Effector memory CD8-positive, alpha-beta T cell (primary cell): ENCODE data around the gene MDFIC.
A peak's percentile ranks its signal among the peaks of the same experiment; 100 is the strongest.

Experiments used
- ATAC-seq: fragments of 150-1000 bp; cut with Tn5 transposase; replicated peaks from 2 replicates; pipeline ENCODE4 v1.10.0; 2021; ENCODE audit warnings: mild to moderate bottlenecking, moderate library complexity
- DNase-seq, 3 experiments: peaks; one replicate each; pipeline ENCODE4 v3.0.0; 2021
- H3K27ac Mint-ChIP-seq, 2 donors: one replicate each; pipeline ENCODE4 v1.8.0; 2022; ENCODE audit warnings: mild to moderate bottlenecking in 2 of 2, mixed read lengths in 2 of 2, moderate library complexity in 2 of 2
- H3K27me3 Mint-ChIP-seq, 2 donors: one replicate each; pipeline ENCODE4 v1.8.0; 2022; ENCODE audit warnings: mixed read lengths in 2 of 2
- H3K36me3 Mint-ChIP-seq: one replicate; pipeline ENCODE4 v1.8.0; 2022; ENCODE audit warnings: mild to moderate bottlenecking, moderate library complexity, mixed read lengths; ENCODE audit not compliant: insufficient read depth
- H3K4me1 Mint-ChIP-seq, 2 donors: one replicate each; pipeline ENCODE4 v1.8.0; 2022; ENCODE audit warnings: low read depth in 2 of 2, mixed read lengths in 2 of 2
- H3K4me3 Mint-ChIP-seq, 2 donors: one replicate each; pipeline ENCODE4 v1.8.0; 2022; ENCODE audit warnings: mild to moderate bottlenecking in 2 of 2, mixed read lengths in 2 of 2, moderate library complexity in 2 of 2
- H3K9me3 Mint-ChIP-seq, 2 donors: one replicate each; pipeline ENCODE4 v1.8.0; 2022; ENCODE audit warnings: mixed read lengths in 2 of 2

Gene MDFIC

DNA sequence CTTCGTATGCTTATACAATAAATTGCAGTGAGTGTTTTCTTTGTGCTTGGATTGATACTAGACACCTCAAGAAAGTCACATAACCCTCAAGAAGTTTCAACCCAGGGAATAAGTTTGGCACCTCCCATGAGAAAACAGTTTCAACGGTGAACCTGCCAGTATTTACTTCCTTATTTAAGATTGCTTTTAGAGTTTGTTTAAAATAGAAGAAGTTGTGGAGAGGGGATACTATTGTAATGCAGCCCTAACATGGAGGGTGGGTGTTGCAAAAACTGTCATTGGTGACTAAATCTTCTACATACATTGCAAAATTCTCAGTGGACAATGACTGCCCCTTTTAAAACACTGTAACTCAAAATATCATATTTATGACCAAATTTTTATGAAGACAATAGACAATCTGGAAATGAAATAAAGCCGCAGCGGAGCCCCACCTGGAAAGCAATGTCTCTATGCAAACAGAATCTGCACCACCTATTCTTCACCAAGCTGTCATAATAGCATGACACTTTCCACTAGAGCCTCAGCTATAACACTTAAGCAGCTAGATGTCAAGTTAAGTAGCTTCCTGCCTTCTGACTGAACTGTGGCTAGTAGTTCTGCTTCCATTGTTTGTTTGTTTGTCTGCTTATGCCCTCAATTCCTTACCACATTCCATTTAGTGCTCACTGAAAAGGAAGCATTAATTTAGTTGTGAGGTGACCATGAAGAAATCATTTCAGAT lies 98.2 kb downstream of the MDFIC start:
- peak; percentile 48 for ATAC-seq
- H3K9me3 Mint-ChIP-seq = no peaks in the 10 kb centered on the region

DNA sequence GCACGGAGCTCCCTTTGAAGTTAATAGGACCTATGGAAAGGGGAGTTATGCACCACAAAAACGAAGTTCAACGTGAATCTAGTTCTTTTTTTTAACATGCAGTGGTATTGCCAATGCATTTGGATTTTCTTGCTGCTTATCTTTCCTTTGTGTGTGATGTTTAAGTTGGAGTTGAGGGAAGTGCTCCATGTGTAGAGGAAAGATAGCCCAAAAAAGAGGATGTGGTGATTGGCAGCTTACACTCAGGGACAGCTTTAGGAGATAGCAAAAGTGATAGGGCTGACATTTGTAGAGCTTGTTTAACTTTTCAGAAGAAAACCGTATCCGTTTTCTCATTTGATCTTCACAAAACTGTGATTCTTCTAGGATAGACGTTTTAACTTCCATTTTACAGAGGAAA lies 101.3 kb downstream of the MDFIC start:
- no peaks in the 10 kb centered on the region for H3K27me3 Mint-ChIP-seq
- H3K4me3 Mint-ChIP-seq = peak overlapping the region in 1 of 2 donors; percentile 2
- H3K27ac Mint-ChIP-seq = no peak overlapping the region
- no peak for ATAC-seq
- no peak for DNase-seq
- H3K36me3 Mint-ChIP-seq = no peaks in the 10 kb centered on the region
- H3K9me3 Mint-ChIP-seq = no peaks in the 10 kb centered on the region
- peaks cover 17 to 24% of the 10 kb centered on the region in 2 donors for H3K4me1 Mint-ChIP-seq

More for the DNA sequence above, 98.2 kb downstream of the MDFIC start:
- Mint-ChIP-seq H3K27ac (peak overlapping the region in 1 of 2 donors; percentile 5), H3K36me3 (peaks cover 11% of the 10 kb centered on the region), H3K4me3 (no peak overlapping the region), H3K4me1 (peaks cover 25 to 36% of the 10 kb centered on the region in 2 donors), H3K27me3 (no peaks in the 10 kb centered on the region)
- no peak for DNase-seq

DNA sequence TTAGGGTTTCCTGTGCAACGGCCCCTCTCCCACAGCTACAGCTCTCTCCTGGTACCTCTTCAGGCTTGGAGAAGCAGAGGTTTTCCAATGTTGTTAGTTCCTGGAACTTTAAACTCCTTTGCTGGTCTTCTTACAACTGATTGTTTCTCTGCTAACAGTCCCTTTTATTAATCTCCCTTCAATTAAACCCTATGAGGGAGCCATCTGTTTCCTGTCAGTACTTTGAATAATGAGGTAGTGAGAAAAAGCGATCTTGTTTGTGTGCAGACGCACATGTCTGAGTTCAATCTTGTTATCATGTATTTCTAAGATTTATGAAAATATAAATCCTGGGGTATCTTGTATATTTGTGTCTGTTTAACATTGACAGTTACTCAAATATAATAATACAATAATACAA lies 102.4 kb downstream of the MDFIC start:
- peak overlapping the region in 1 of 2 donors; percentile 22 for H3K4me3 Mint-ChIP-seq
- no peaks in the 10 kb centered on the region for H3K36me3 Mint-ChIP-seq
- peaks cover 17 to 24% of the 10 kb centered on the region in 2 donors for H3K4me1 Mint-ChIP-seq
- DNase-seq (no peak), ATAC-seq (no peak)
- peak overlapping the region; percentile 44 to 51 for H3K27ac Mint-ChIP-seq
- no peaks in the 10 kb centered on the region for H3K9me3 Mint-ChIP-seq
- H3K27me3 Mint-ChIP-seq = no peaks in the 10 kb centered on the region

GRCh38 chr7:115032715-115033703 lies 111.1 kb downstream of the MDFIC start:
- peaks cover 10 to 12% of the 10 kb centered on the region in 2 donors for H3K4me1 Mint-ChIP-seq
- H3K27me3 Mint-ChIP-seq = peaks cover 0 to 4% of the 10 kb centered on the region in 2 donors
- H3K4me3 Mint-ChIP-seq = no peak overlapping the region
- DNase-seq (no peak), ATAC-seq (no peak)
- H3K9me3 Mint-ChIP-seq = no peaks in the 10 kb centered on the region
- H3K27ac Mint-ChIP-seq = no peak overlapping the region
- no peaks in the 10 kb centered on the region for H3K36me3 Mint-ChIP-seq

GRCh38 chr7:115033917-115034459 lies 112.1 kb downstream of the MDFIC start:
- ATAC-seq (no peak), DNase-seq (no peak)
- peaks cover 10 to 12% of the 10 kb centered on the region in 2 donors for H3K4me1 Mint-ChIP-seq
- peaks cover 0 to 4% of the 10 kb centered on the region in 2 donors for H3K27me3 Mint-ChIP-seq
- no peak overlapping the region for H3K27ac Mint-ChIP-seq
- no peaks in the 10 kb centered on the region for H3K9me3 Mint-ChIP-seq
- no peaks in the 10 kb centered on the region for H3K36me3 Mint-ChIP-seq
- no peak overlapping the region for H3K4me3 Mint-ChIP-seq

- H3K27me3 Mint-ChIP-seq = peaks cover 0 to 4% of the 10 kb centered on the region in 2 donors
- H3K4me1 Mint-ChIP-seq = peaks cover 10 to 12% of the 10 kb centered on the region in 2 donors
- no peak for DNase-seq
- H3K36me3 Mint-ChIP-seq = no peaks in the 10 kb centered on the region
- H3K9me3 Mint-ChIP-seq = no peaks in the 10 kb centered on the region
- no peak overlapping the region for H3K4me3 Mint-ChIP-seq
- H3K27ac Mint-ChIP-seq = no peak overlapping the region
- ATAC-seq = no peak
These were observed 112.6 kb downstream of the MDFIC start for GRCh38 chr7:115034515-115034914.

- Mint-ChIP-seq H3K4me1 (peaks cover 10 to 12% of the 10 kb centered on the region in 2 donors), H3K36me3 (no peaks in the 10 kb centered on the region), H3K27ac (peak overlapping the region; percentile 3 to 57), H3K9me3 (no peaks in the 10 kb centered on the region), H3K27me3 (peaks cover 0 to 4% of the 10 kb centered on the region in 2 donors), H3K4me3 (peak overlapping the region; percentile 9 to 28)
- DNase-seq = no peak
- no peak for ATAC-seq
These were observed 115.4 kb downstream of the MDFIC start for GRCh38 chr7:115037128-115037802.

GRCh38 chr7:115038158-115038557 lies 116.3 kb downstream of the MDFIC start:
- Mint-ChIP-seq H3K4me3 (no peak overlapping the region), H3K36me3 (no peaks in the 10 kb centered on the region), H3K4me1 (peaks cover 10 to 12% of the 10 kb centered on the region in 2 donors), H3K9me3 (no peaks in the 10 kb centered on the region), H3K27ac (no peak overlapping the region), H3K27me3 (peaks cover 0 to 4% of the 10 kb centered on the region in 2 donors)
- no peak for ATAC-seq
- DNase-seq = no peak

- Mint-ChIP-seq H3K36me3 (no peaks in the 10 kb centered on the region), H3K27ac (no peak overlapping the region), H3K27me3 (peaks cover 0 to 4% of the 10 kb centered on the region in 2 donors), H3K4me1 (peaks cover 10 to 12% of the 10 kb centered on the region in 2 donors), H3K4me3 (no peak overlapping the region), H3K9me3 (no peaks in the 10 kb centered on the region)
- DNase-seq (no peak), ATAC-seq (no peak)
These were observed 118.2 kb downstream of the MDFIC start for GRCh38 chr7:115040057-115040456.

DNA sequence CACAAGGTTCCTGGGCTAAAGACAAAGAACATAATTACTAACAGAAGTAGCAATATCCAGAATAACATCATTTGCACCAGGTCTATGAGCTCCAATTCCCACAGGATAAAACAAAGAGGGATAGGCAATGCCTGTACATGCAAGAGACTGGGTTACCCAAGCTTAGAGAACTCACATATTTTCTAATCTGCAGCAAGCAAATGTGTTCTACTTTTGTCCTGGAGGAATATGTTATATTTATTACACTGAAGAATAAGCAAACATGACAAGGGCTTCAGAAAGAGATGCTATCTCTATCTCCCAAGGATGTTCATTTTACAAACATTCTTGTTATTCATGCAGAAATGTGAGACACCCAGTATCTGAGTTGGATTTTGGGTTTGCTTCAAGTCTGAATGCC lies 118.6 kb downstream of the MDFIC start:
- Mint-ChIP-seq H3K9me3 (no peaks in the 10 kb centered on the region), H3K36me3 (no peaks in the 10 kb centered on the region), H3K27me3 (peaks cover 0 to 4% of the 10 kb centered on the region in 2 donors), H3K27ac (no peak overlapping the region), H3K4me3 (no peak overlapping the region), H3K4me1 (peaks cover 10 to 12% of the 10 kb centered on the region in 2 donors)
- DNase-seq = no peak
- ATAC-seq = no peak

DNA sequence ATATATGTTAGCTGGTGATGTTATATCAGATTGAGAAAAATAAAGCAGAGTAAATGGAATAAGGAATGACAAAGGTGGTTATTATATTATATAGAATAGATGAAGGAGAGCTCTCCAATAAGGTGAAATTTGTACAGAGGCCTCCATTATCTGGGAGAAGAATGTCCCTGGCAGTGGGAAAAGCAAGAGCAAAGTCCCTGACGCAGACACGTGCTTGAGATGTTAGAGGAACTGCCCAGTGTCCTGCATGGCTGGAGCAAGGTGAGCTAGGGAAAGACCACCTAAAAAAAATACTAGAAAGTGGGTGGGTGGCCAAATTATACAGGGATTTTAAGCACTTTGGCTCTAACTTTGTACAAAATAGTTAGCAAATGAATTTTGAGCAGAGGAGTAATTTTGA lies 120.7 kb downstream of the MDFIC start:
- Mint-ChIP-seq H3K36me3 (no peaks in the 10 kb centered on the region), H3K27me3 (peaks cover 0 to 10% of the 10 kb centered on the region in 2 donors), H3K27ac (no peak overlapping the region), H3K4me3 (no peak overlapping the region), H3K4me1 (peaks cover 3% of the 10 kb centered on the region in 2 donors), H3K9me3 (no peaks in the 10 kb centered on the region)
- ATAC-seq (no peak), DNase-seq (no peak)

GRCh38 chr7:115043605-115044004 lies 121.7 kb downstream of the MDFIC start:
- Mint-ChIP-seq H3K27ac (no peak overlapping the region), H3K27me3 (peaks cover 0 to 7% of the 10 kb centered on the region in 2 donors), H3K9me3 (no peaks in the 10 kb centered on the region), H3K36me3 (no peaks in the 10 kb centered on the region), H3K4me3 (no peak overlapping the region), H3K4me1 (no peaks in the 10 kb centered on the region)
- ATAC-seq (no peak), DNase-seq (no peak)

GRCh38 chr7:115044224-115044623 lies 122.3 kb downstream of the MDFIC start:
- DNase-seq = no peak
- Mint-ChIP-seq H3K9me3 (no peaks in the 10 kb centered on the region), H3K27ac (no peak overlapping the region), H3K27me3 (peaks cover 0 to 7% of the 10 kb centered on the region in 2 donors), H3K4me3 (no peak overlapping the region), H3K4me1 (no peaks in the 10 kb centered on the region), H3K36me3 (no peaks in the 10 kb centered on the region)
- ATAC-seq = no peak
